Mammary epithelial cell (primary cell): ENCODE data around the gene TRAPPC2L.

Source experiments
- EZH2 ChIP-seq: IDR thresholded peaks from 2 replicates; pipeline ENCODE4 v1.6.1; 2012; ENCODE audit warnings: low read length, inconsistent platforms, borderline replicate concordance
- TF ChIP-seq, protein P1 (sequence below), 2 donors: IDR thresholded peaks in 1 of 2; conservative IDR thresholded peaks in 1 of 2; 2 replicates each; pipeline ENCODE4 v1.5.1; 2011 to 2012; ENCODE audit warnings: inconsistent platforms in 2 of 2, low read length in 2 of 2, mild to moderate bottlenecking in 2 of 2, control low read depth in 1 of 2, low read depth in 1 of 2; ENCODE audit not compliant: insufficient read depth in 1 of 2; ENCODE audit errors: extremely low read depth in 1 of 2

GRCh38 chr16:88885693-88886280 is 28.9 kb downstream of the TRAPPC2L start:
- TF ChIP-seq, protein P1, sequence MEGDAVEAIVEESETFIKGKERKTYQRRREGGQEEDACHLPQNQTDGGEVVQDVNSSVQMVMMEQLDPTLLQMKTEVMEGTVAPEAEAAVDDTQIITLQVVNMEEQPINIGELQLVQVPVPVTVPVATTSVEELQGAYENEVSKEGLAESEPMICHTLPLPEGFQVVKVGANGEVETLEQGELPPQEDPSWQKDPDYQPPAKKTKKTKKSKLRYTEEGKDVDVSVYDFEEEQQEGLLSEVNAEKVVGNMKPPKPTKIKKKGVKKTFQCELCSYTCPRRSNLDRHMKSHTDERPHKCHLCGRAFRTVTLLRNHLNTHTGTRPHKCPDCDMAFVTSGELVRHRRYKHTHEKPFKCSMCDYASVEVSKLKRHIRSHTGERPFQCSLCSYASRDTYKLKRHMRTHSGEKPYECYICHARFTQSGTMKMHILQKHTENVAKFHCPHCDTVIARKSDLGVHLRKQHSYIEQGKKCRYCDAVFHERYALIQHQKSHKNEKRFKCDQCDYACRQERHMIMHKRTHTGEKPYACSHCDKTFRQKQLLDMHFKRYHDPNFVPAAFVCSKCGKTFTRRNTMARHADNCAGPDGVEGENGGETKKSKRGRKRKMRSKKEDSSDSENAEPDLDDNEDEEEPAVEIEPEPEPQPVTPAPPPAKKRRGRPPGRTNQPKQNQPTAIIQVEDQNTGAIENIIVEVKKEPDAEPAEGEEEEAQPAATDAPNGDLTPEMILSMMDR (conservative IDR thresholded peaks at IDR 0.05 in 1 of 2, IDR thresholded peaks at IDR 0.05 in 1 of 2; ENCODE audit: extremely low read depth in 1 of 2, insufficient read depth in 1 of 2, low read depth in 1 of 2, low read length in 2 of 2), result no peak
- TF ChIP-seq EZH2, result no peak
